ENCODE data around the gene GPC5. TPM values are rescaled to one million over a fixed set of nuclear protein-coding genes. Genes with fewer than 3 reads are reported as not detected.

GPC5 gene
- polyA plus RNA-seq, 2 of the 4 experiments (the other 2 are of a cell fraction), result not detected

- Histone ChIP-seq H3K9me3 (no peaks in the 10 kb centered on the region), H3K27ac (no peak overlapping the region), H3K4me2 (no peak overlapping the region), H3K4me3 (no peak overlapping the region), H3K4me1 (no peaks in the 10 kb centered on the region)
- FAIRE-seq, result no peak
- TF ChIP-seq BCL3 (IDR thresholded peaks at IDR 0.05) (no peak), EHF (CRISPR knock-in tag; IDR thresholded peaks at IDR 0.05) (no peak), MAFK (IDR thresholded peaks at IDR 0.05; ENCODE audit: partially characterized antibody) (no peak)
- ChIA-PET CTCF (no interaction called here), POLR2A (no interaction called here)
- 11% methylated on average over 1 of the region's 1 CpG for WGBS (ENCODE audit: missing lambda C conversion rate)
- no peak for ATAC-seq
- DNase-seq (ENCODE audit: low read depth in 1 of 2, low spot score in 1 of 2), result peak in 1 of 2 experiments; percentile 2
Measured at GRCh38 chr13:92355213-92355612, 956.8 kb downstream of the GPC5 start.

GRCh38 chr13:92362717-92363116 is 964.3 kb downstream of the GPC5 start:
- Histone ChIP-seq H3K9me3 (no peaks in the 10 kb centered on the region), H3K4me1 (no peaks in the 10 kb centered on the region), H3K4me3 (no peak overlapping the region), H3K27ac (no peak overlapping the region), H3K4me2 (no peak overlapping the region)
- POLR2A ChIA-PET, result no interaction called here
- CTCF ChIA-PET, result no interaction called here
- DNase-seq (ENCODE audit: low read depth in 1 of 2, low spot score in 1 of 2) (no peak), FAIRE-seq (no peak), ATAC-seq (no peak)
- no peak for TF ChIP-seq E2F6 (IDR thresholded peaks at IDR 0.05; ENCODE audit: borderline replicate concordance, low read depth)
- TF ChIP-seq NPAS2 (CRISPR knock-in tag; IDR thresholded peaks at IDR 0.05; ENCODE audit: borderline replicate concordance), result no peak
- no peak for TF ChIP-seq RFX5 (IDR thresholded peaks at IDR 0.05)
- TF ChIP-seq ZSCAN20 (CRISPR knock-in tag; IDR thresholded peaks at IDR 0.05), result no peak
- TF ChIP-seq RARB (CRISPR knock-in tag; IDR thresholded peaks at IDR 0.05), result no peak
- 0% methylated on average over 1 of the region's 2 CpGs for WGBS (ENCODE audit: missing lambda C conversion rate)

GRCh38 chr13:92365904-92366303 is 967.5 kb downstream of the GPC5 start:
- no peaks in the 10 kb centered on the region for H3K4me1 ChIP-seq
- TF ChIP-seq CTCF (IDR thresholded peaks at IDR 0.05), result no peak
- H3K9me3 ChIP-seq, result no peaks in the 10 kb centered on the region
- no peak overlapping the region for H3K4me2 ChIP-seq
- ATAC-seq (no peak), DNase-seq (ENCODE audit: low read depth in 1 of 2, low spot score in 1 of 2) (no peak), FAIRE-seq (no peak)
- no peak overlapping the region for H3K27ac ChIP-seq
- no peak overlapping the region for H3K4me3 ChIP-seq
- ChIA-PET CTCF (no interaction called here), POLR2A (no interaction called here)

- Histone ChIP-seq H3K4me3 (no peak overlapping the region), H3K4me1 (no peaks in the 10 kb centered on the region), H3K27ac (no peak overlapping the region), H3K9me3 (no peaks in the 10 kb centered on the region), H3K4me2 (no peak overlapping the region)
- DNase-seq (ENCODE audit: low read depth in 1 of 2, low spot score in 1 of 2) (no peak), ATAC-seq (no peak), FAIRE-seq (no peak)
- POLR2A ChIA-PET, result no interaction called here
- CTCF ChIA-PET, result no interaction called here
- 4% methylated on average over 1 of the region's 1 CpG for WGBS (ENCODE audit: missing lambda C conversion rate)
- TF ChIP-seq RNF2 (IDR thresholded peaks at IDR 0.05; ENCODE audit: borderline replicate concordance, low read depth) (no peak), CHD2 (IDR thresholded peaks at IDR 0.05; ENCODE audit: low read length, partially characterized antibody) (no peak), FOSL2 (IDR thresholded peaks at IDR 0.05) (no peak), FOSL2 (CRISPR knock-in tag; IDR thresholded peaks at IDR 0.05) (no peak), NR3C1 (IDR thresholded peaks at IDR 0.05) (no peak), ZFP36 (IDR thresholded peaks at IDR 0.05; ENCODE audit: borderline replicate concordance, partially characterized antibody) (no peak), E2F6 (IDR thresholded peaks at IDR 0.05; ENCODE audit: borderline replicate concordance, low read depth) (no peak), HDAC2 (IDR thresholded peaks at IDR 0.05) (no peak), SMC3 (IDR thresholded peaks at IDR 0.05) (no peak), USF2 (IDR thresholded peaks at IDR 0.05) (no peak), HOXB5 (CRISPR knock-in tag; IDR thresholded peaks at IDR 0.05) (no peak), RAD21 (conservative IDR thresholded peaks at IDR 0.05 in 1 of 2, IDR thresholded peaks at IDR 0.05 in 1 of 2) (no peak), MYC (IDR thresholded peaks at IDR 0.05; ENCODE audit: borderline replicate concordance, low read length) (no peak), EHMT2 (IDR thresholded peaks at IDR 0.05; ENCODE audit: low read depth) (no peak), EHF (CRISPR knock-in tag; IDR thresholded peaks at IDR 0.05) (no peak)
Measured at GRCh38 chr13:92377396-92377795, 979.0 kb downstream of the GPC5 start.

All from A549 (cell line).